H9 (cell line): ENCODE data around the gene DOK5. TPM values are rescaled to one million over a fixed set of nuclear protein-coding genes. Genes with fewer than 3 reads are reported as not detected.

Experiments
- DNase-seq: peaks from one replicate; pipeline ENCODE4 v3.0.0-alpha.2; 2017
- H2AFZ ChIP-seq: one replicate; pipeline ENCODE4 v1.6.1; 2013; ENCODE audit warnings: mild to moderate bottlenecking, low read length, control low read depth, moderate library complexity
- H2AK5ac ChIP-seq: 2 replicates; pipeline ENCODE4 v1.6.1; 2013; ENCODE audit warnings: low read length, control low read depth, mixed read lengths; ENCODE audit not compliant: insufficient read length
- H2BK120ac ChIP-seq: one replicate; pipeline ENCODE4 v1.6.1; 2013; ENCODE audit warnings: low read depth, mild to moderate bottlenecking, low read length, control low read depth, inconsistent platforms; ENCODE audit not compliant: poor library complexity, severe bottlenecking
- H2BK12ac ChIP-seq: 2 replicates; pipeline ENCODE4 v1.6.1; 2013; ENCODE audit warnings: low read length, control low read depth, mixed read lengths, low read depth; ENCODE audit not compliant: insufficient read length
- H2BK15ac ChIP-seq: 2 replicates; pipeline ENCODE4 v1.6.1; 2013; ENCODE audit warnings: low read depth, low read length, control low read depth
- H2BK20ac ChIP-seq: one replicate; pipeline ENCODE4 v1.6.1; 2013; ENCODE audit warnings: low read depth, mild to moderate bottlenecking, low read length, control low read depth, inconsistent platforms; ENCODE audit not compliant: poor library complexity, severe bottlenecking
- H2BK5ac ChIP-seq: 2 replicates; pipeline ENCODE4 v1.6.1; 2013; ENCODE audit warnings: low read length, control low read depth, mixed read lengths; ENCODE audit not compliant: insufficient read length
- H3K14ac ChIP-seq: 2 replicates; pipeline ENCODE4 v1.6.1; 2013; ENCODE audit warnings: low read length, control low read depth; ENCODE audit not compliant: insufficient read depth
- H3K18ac ChIP-seq: 2 replicates; pipeline ENCODE4 v1.6.1; 2013; ENCODE audit warnings: low read depth, mild to moderate bottlenecking, mixed read lengths, low read length, control low read depth; ENCODE audit not compliant: insufficient read length
- H3K23ac ChIP-seq: 2 replicates; pipeline ENCODE4 v1.6.1; 2013; ENCODE audit warnings: low read length, control low read depth, mixed read lengths, low read depth; ENCODE audit not compliant: insufficient read length
- H3K23me2 ChIP-seq: 2 replicates; pipeline ENCODE4 v1.6.1; 2013; ENCODE audit warnings: low read depth, mild to moderate bottlenecking, mixed read lengths, low read length, control low read depth; ENCODE audit not compliant: insufficient read length, poor library complexity, severe bottlenecking
- H3K27ac ChIP-seq: 2 replicates; pipeline ENCODE4 v1.5.1; 2013; ENCODE audit warnings: low read length, control low read depth, mixed read lengths, low read depth; ENCODE audit not compliant: insufficient read length
- H3K27me3 ChIP-seq: 2 replicates; pipeline ENCODE4 v1.6.1; 2013; ENCODE audit warnings: low read length, control low read depth, inconsistent platforms; ENCODE audit not compliant: insufficient read depth
- H3K4ac ChIP-seq: 2 replicates; pipeline ENCODE4 v1.6.1; 2013; ENCODE audit warnings: low read depth, mild to moderate bottlenecking, control low read depth, inconsistent platforms, low read length, moderate library complexity
- H3K4me1 ChIP-seq: 2 replicates; pipeline ENCODE4 v1.6.1; 2013; ENCODE audit warnings: low read length, control low read depth, inconsistent platforms; ENCODE audit not compliant: insufficient read depth
- H3K4me2 ChIP-seq: 2 replicates; pipeline ENCODE4 v1.6.1; 2013; ENCODE audit warnings: low read length, control low read depth, mixed read lengths; ENCODE audit not compliant: insufficient read length, insufficient read depth
- H3K56ac ChIP-seq: 2 replicates; pipeline ENCODE4 v1.6.1; 2013; ENCODE audit warnings: low read depth, mild to moderate bottlenecking, mixed read lengths, low read length, control low read depth; ENCODE audit not compliant: insufficient read length
- H3K79me1 ChIP-seq: 2 replicates; pipeline ENCODE4 v1.6.1; 2013; ENCODE audit warnings: low read depth, mild to moderate bottlenecking, moderate library complexity, low read length, control low read depth, inconsistent platforms; ENCODE audit not compliant: insufficient read depth, poor library complexity, severe bottlenecking
- H3K79me2 ChIP-seq: 2 replicates; pipeline ENCODE4 v1.6.1; 2013; ENCODE audit warnings: low read length, control low read depth, inconsistent platforms; ENCODE audit not compliant: insufficient read depth
- H3K9ac ChIP-seq: 2 replicates; pipeline ENCODE4 v1.6.1; 2013; ENCODE audit warnings: low read length, control low read depth, mixed read lengths; ENCODE audit not compliant: insufficient read length; ENCODE audit errors: extremely low read depth
- H3K9me3 ChIP-seq: one replicate; pipeline ENCODE4 v1.6.1; 2013; ENCODE audit warnings: low read depth, low read length, inconsistent platforms; ENCODE audit not compliant: control insufficient read depth
- H3T11ph ChIP-seq: one replicate; pipeline ENCODE4 v1.6.1; 2013; ENCODE audit warnings: mild to moderate bottlenecking, low read length, control low read depth, inconsistent platforms
- H4K20me1 ChIP-seq: one replicate; pipeline ENCODE4 v1.6.1; 2013; ENCODE audit not compliant: control insufficient read depth, insufficient read length, insufficient read depth
- H4K5ac ChIP-seq: 2 replicates; pipeline ENCODE4 v1.6.1; 2013; ENCODE audit warnings: low read depth, mild to moderate bottlenecking, mixed read lengths, low read length, control low read depth; ENCODE audit not compliant: insufficient read length
- H4K8ac ChIP-seq: replicated peaks from 2 replicates; pipeline ENCODE4 v1.6.1; 2013; ENCODE audit warnings: low read length, control low read depth, mixed read lengths, low read depth; ENCODE audit not compliant: insufficient read length
- H4K91ac ChIP-seq: 2 replicates; pipeline ENCODE4 v1.6.1; 2013; ENCODE audit warnings: low read depth, mild to moderate bottlenecking, moderate library complexity, mixed read lengths, low read length, control low read depth; ENCODE audit not compliant: insufficient read length
- H3K27ac Mint-ChIP-seq, 3 experiments: 2 replicates in 2 of 3; 3 replicates in 1 of 3; pipeline ENCODE4 v1.8.0; 2020 to 2021; ENCODE audit warnings: mixed read lengths in 3 of 3, mild to moderate bottlenecking in 1 of 3, moderate library complexity in 1 of 3
- H3K27me3 Mint-ChIP-seq: 2 replicates; pipeline ENCODE4 v1.8.0; 2021; ENCODE audit warnings: low read depth, mild to moderate bottlenecking, moderate library complexity, mixed read lengths
- H3K36me3 Mint-ChIP-seq, 3 experiments: 2 replicates in 2 of 3; 3 replicates in 1 of 3; pipeline ENCODE4 v1.8.0; 2020 to 2021; ENCODE audit warnings: low read depth in 3 of 3, mixed read lengths in 3 of 3; ENCODE audit not compliant: insufficient read depth in 1 of 3
- H3K4me1 Mint-ChIP-seq, 2 experiments: 2 replicates each; pipeline ENCODE4 v1.8.0; 2020; ENCODE audit warnings: mixed read lengths in 2 of 2
- H3K4me3 Mint-ChIP-seq, 2 experiments: 2 replicates in 1 of 2; 3 replicates in 1 of 2; pipeline ENCODE4 v1.8.0; 2020 to 2021; ENCODE audit warnings: mild to moderate bottlenecking in 2 of 2, mixed read lengths in 2 of 2, moderate library complexity in 1 of 2
- H3K9me3 Mint-ChIP-seq, 2 experiments: 2 replicates in 1 of 2; 3 replicates in 1 of 2; pipeline ENCODE4 v1.8.0; 2020; ENCODE audit warnings: mild to moderate bottlenecking in 2 of 2, mixed read lengths in 2 of 2, moderate library complexity in 1 of 2
- WGBS: extraction: QIAGEN DNeasy Blood & Tissue Kit; methylation state at CpG from one replicate; pipeline ENCODE4 v1.1.7; 2013; ENCODE audit warnings: missing lambda C conversion rate, low lambda C conversion rate, mixed read lengths; ENCODE audit not compliant: insufficient read length; ENCODE audit errors: extremely low coverage; 5-methylcytosine and 5-hydroxymethylcytosine counted together
- total RNA-seq: library from RNA; stranded (reverse); gene quantifications from 2 replicates; pipeline ENCODE4 v1.2.1, GENCODE V29; 2021
- TF ChIP-seq, protein P1 (sequence below): fragments of 200-600 bp; sonication (generic); conservative IDR thresholded peaks from 3 replicates; pipeline ENCODE4 v1.8.0; 2021; ENCODE audit warnings: antibody characterized with exemption, mild to moderate bottlenecking

Gene DOK5
- total RNA-seq, 1 experiment from 2014 or later: 4.5 TPM

DNA sequence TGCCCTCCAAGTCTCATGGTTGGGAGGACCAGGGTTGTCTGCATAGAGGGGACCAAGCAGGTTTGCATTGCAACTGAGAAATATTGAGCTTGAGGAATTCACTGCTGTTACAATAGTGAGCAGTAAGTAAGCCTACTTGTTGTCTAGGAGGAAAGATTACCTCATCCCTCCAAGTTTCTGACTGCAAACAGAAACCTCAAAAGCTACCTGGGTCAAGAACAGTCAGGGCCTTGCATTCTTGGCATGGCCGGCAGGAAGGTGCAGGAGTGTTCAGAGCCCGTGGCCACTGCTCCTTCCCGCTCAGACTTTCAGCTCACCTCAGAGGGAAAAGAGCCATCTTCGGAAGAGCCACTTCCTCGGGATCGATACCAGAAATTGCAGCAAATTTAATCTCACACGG is 46.0 kb upstream of the DOK5 start:
- Histone ChIP-seq H4K5ac (no peak overlapping the region), H2BK12ac (no peak overlapping the region), H3K79me2 (no peaks in the 10 kb centered on the region), H3K4me1 (no peaks in the 10 kb centered on the region), H3K9me3 (no peaks in the 10 kb centered on the region), H3K27me3 (no peaks in the 10 kb centered on the region), H3K23me2 (no peaks in the 10 kb centered on the region), H4K8ac (no peak overlapping the region), H2BK20ac (no peak overlapping the region), H2BK5ac (no peak overlapping the region), H3T11ph (no peak overlapping the region), H3K18ac (no peak overlapping the region), H3K9ac (no peak overlapping the region), H4K91ac (no peak overlapping the region), H2BK15ac (no peak overlapping the region), H3K23ac (no peak overlapping the region), H3K14ac (no peak overlapping the region), H3K4me2 (no peak overlapping the region), H4K20me1 (no peaks in the 10 kb centered on the region), H3K79me1 (no peaks in the 10 kb centered on the region), H2BK120ac (no peak overlapping the region), H3K4ac (no peak overlapping the region), H2AK5ac (no peak overlapping the region), H2AFZ (no peak overlapping the region), H3K27ac (no peak overlapping the region), H3K56ac (no peak overlapping the region)
- no peak overlapping the region for H3K4me3 Mint-ChIP-seq
- no peaks in the 10 kb centered on the region for H3K27me3 Mint-ChIP-seq
- H3K9me3 Mint-ChIP-seq: peaks cover 11 to 16% of the 10 kb centered on the region in 2 experiments
- no peak for DNase-seq
- WGBS: no CpG with 5 or more reads among the region's 7 CpGs
- no peak overlapping the region for H3K27ac Mint-ChIP-seq
- no peaks in the 10 kb centered on the region for H3K4me1 Mint-ChIP-seq
- TF ChIP-seq, protein P1, sequence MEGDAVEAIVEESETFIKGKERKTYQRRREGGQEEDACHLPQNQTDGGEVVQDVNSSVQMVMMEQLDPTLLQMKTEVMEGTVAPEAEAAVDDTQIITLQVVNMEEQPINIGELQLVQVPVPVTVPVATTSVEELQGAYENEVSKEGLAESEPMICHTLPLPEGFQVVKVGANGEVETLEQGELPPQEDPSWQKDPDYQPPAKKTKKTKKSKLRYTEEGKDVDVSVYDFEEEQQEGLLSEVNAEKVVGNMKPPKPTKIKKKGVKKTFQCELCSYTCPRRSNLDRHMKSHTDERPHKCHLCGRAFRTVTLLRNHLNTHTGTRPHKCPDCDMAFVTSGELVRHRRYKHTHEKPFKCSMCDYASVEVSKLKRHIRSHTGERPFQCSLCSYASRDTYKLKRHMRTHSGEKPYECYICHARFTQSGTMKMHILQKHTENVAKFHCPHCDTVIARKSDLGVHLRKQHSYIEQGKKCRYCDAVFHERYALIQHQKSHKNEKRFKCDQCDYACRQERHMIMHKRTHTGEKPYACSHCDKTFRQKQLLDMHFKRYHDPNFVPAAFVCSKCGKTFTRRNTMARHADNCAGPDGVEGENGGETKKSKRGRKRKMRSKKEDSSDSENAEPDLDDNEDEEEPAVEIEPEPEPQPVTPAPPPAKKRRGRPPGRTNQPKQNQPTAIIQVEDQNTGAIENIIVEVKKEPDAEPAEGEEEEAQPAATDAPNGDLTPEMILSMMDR: no peak
- peaks cover 7 to 12% (median 9%) of the 10 kb centered on the region in 3 experiments; a peak in 5 of 7 replicates for H3K36me3 Mint-ChIP-seq
